GM12878 (cell line): ENCODE measurements around the gene RMND1. TPM values are rescaled to one million over a fixed set of nuclear protein-coding genes. Genes with fewer than 3 reads are reported as not detected.

Source experiments
- ATAC-seq: fragments of 200-7000 bp; cut with Tn5 transposase; 3 replicates; pipeline ENCODE4 v1.9.1; 2020; ENCODE audit warnings: mild to moderate bottlenecking, moderate library complexity
- BruUV-seq: library from RNA; stranded (reverse); fragments of 400-500 nt; replicated peaks from 2 replicates; lab custom pipeline; 2021; lab: Mats Ljungman, UMichigan
- CTCF ChIA-PET: fragments of 300-600 bp; sonication (Branson Sonifier 250); formaldehyde crosslinking; extraction: SDS; loops from one replicate; lab custom pipeline; 2021; ENCODE audit warnings: inconsistent platforms; lab: Yijun Ruan, JAX
- POLR2A ChIA-PET: fragments of 350-600 bp; formaldehyde crosslinking; extraction: SDS; loops from one replicate; lab custom pipeline; 2021; ENCODE audit warnings: inconsistent platforms; lab: Charles Lee
- RAD21 ChIA-PET: fragments of 300-600 bp; sonication (Branson Sonifier 250); formaldehyde crosslinking; loops from one replicate; lab custom pipeline; 2023; ENCODE audit warnings: antibody characterized with exemption; ENCODE audit not compliant: unreplicated experiment; lab: Charles Lee
- SMC1A ChIA-PET: fragments of 300-600 bp; sonication (Branson Sonifier 250); formaldehyde crosslinking; loops from one replicate; lab custom pipeline; 2023; ENCODE audit not compliant: unreplicated experiment, uncharacterized antibody; lab: Charles Lee
- DNase-seq: peaks from one replicate; pipeline ENCODE4 v3.0.0-alpha.2; 2011; ENCODE audit warnings: low read depth, low spot score
- FAIRE-seq: peaks from 3 replicates; lab custom pipeline; 2011; peaks lifted over from hg19 to GRCh38; lab: Jason Lieb, UNC
- H2AFZ ChIP-seq: 2 replicates; pipeline ENCODE4 v1.6.0; 2011; ENCODE audit warnings: low read depth, low read length, control low read depth; ENCODE audit not compliant: control insufficient read depth
- H3K27ac ChIP-seq: 2 replicates; pipeline ENCODE4 v1.5.1; 2011; ENCODE audit warnings: control low read depth; ENCODE audit not compliant: control insufficient read depth, insufficient read depth
- H3K27me3 ChIP-seq, 2 experiments: replicated peaks in 1 of 2; 2 replicates each; pipeline versions ENCODE4 v1.6.0 to v1.6.1; 2011; ENCODE audit warnings: low read length in 1 of 2; ENCODE audit not compliant: control insufficient read depth in 2 of 2, insufficient read depth in 2 of 2
- H3K36me3 ChIP-seq, 2 experiments: 2 replicates each; pipeline ENCODE4 v1.5.1; 2011; ENCODE audit warnings: low read length in 1 of 2; ENCODE audit not compliant: control insufficient read depth in 2 of 2, insufficient read depth in 2 of 2
- H3K4me1 ChIP-seq: 2 replicates; pipeline ENCODE4 v1.6.1; 2011; ENCODE audit warnings: mild to moderate bottlenecking, low read length, moderate library complexity, mixed read lengths; ENCODE audit not compliant: control insufficient read depth, insufficient read depth
- H3K4me2 ChIP-seq: 2 replicates; pipeline ENCODE4 v1.6.0; 2011; ENCODE audit warnings: control low read depth; ENCODE audit not compliant: control insufficient read depth, insufficient read depth
- H3K4me3 ChIP-seq: fragments of 200-600 bp; sonication (generic); 2 replicates; pipeline ENCODE4 v1.5.1; 2016
- H3K79me2 ChIP-seq: 2 replicates; pipeline ENCODE4 v1.6.0; 2011; ENCODE audit warnings: low read length; ENCODE audit not compliant: control insufficient read depth, insufficient read depth
- H3K9ac ChIP-seq: 2 replicates; pipeline ENCODE4 v1.8.0; 2011; ENCODE audit warnings: low read length, control low read depth, mixed read lengths; ENCODE audit not compliant: control insufficient read depth, insufficient read depth
- H3K9me3 ChIP-seq: replicated peaks from 3 replicates; pipeline ENCODE4 v1.5.1; 2011; ENCODE audit warnings: mild to moderate bottlenecking, low read length; ENCODE audit not compliant: control insufficient read depth, insufficient read depth
- H4K20me1 ChIP-seq: 2 replicates; pipeline ENCODE4 v1.6.0; 2011; ENCODE audit not compliant: control insufficient read depth, insufficient read depth
- ESRRA ChIP-seq: IDR thresholded peaks from 2 replicates; pipeline ENCODE4 v1.6.1; 2012; ENCODE audit warnings: mild to moderate bottlenecking, low read length, improper control_type of control experiment
- WGBS: methylation state at CpG from one replicate; pipeline ENCODE4 v1.1.6; 2016; ENCODE audit warnings: low lambda C conversion rate; ENCODE audit not compliant: insufficient replicate concordance, insufficient coverage; ENCODE audit errors: missing lambda C conversion rate; 5-methylcytosine and 5-hydroxymethylcytosine counted together
- in situ Hi-C: fragments of 300-500 bp; cut with MboI; formaldehyde crosslinking; loops from 9 replicates; pipeline ENCODE4 v1.14.3; 2018; ENCODE audit warnings: mixed read lengths
- intact Hi-C: fragments of 100-400 bp; cut with micrococcal nuclease; formaldehyde crosslinking; loops from one replicate; pipeline ENCODE4 v1.14.2; 2022; ENCODE audit not compliant: unreplicated experiment
- polyA plus RNA-seq, 11 experiments: library from polyadenylated mRNA; depleted of rRNA in 4 of 11; unstranded in 6 of 11; stranded (reverse) in 5 of 11; fragments of >200 nt; fragmentation: Nextera tagmentation in 4 of 11; fragmentation: Illumina TruSeq in 1 of 11; extraction: Ambion mirVana in 4 of 11; extraction: Trizol in 1 of 11; gene quantifications; 1 replicate in 1 of 11; 2 replicates in 10 of 11; pipeline versions ENCODE4 v1.2.1 to v1.2.3, GENCODE V29; 2011 to 2016; ENCODE audit warnings: inconsistent platforms in 2 of 11, missing spikeins in 2 of 11, low read depth in 1 of 11
- total RNA-seq, 4 experiments: library from RNA; depleted of rRNA in 3 of 4; stranded (reverse); fragments of >200 nt in 3 of 4; fragmentation: Illumina TruSeq in 1 of 4; extraction: Trizol in 1 of 4; gene quantifications; 2 replicates each; pipeline versions ENCODE4 v1.2.1 to v1.2.3, GENCODE V29; 2013 to 2021
- TF ChIP-seq, protein P1 (sequence below): IDR thresholded peaks from 2 replicates; pipeline ENCODE4 v1.6.1; 2012; ENCODE audit warnings: improper control_type of control experiment, low read depth, low read length; ENCODE audit not compliant: insufficient replicate concordance

The RMND1 gene
- total and polyA plus RNA-seq, 10 of the 15 experiments (the other 5 are each of a cell fraction or from before 2014, with no cell fraction given) = 15.9 to 34.5 (median 21.4) TPM

DNA sequence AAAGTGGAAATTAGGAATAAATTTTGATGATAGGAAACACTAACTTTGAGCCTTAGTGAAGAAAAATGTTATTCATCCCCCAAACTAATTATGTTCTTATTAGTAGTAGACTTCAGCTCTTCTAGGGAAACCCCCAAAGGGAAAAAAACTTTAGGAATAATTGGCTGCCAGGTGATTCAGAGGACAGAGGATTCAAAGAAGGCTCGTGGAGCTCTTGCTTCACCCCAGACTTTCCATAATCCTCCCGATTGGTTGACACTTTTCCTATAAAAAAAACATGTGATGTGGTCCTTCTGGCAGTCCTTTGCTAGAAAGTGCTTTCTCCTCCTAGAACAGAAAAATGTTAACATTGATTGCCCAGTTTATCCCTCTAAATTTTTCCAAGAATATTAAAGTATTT lies 36.3 kb upstream of the RMND1 start:
- no peaks in the 10 kb centered on the region; the same call in 2 of the 3 replicates for H3K9me3 ChIP-seq
- intact Hi-C loops (no loop called here), in situ Hi-C loops (no loop called here)
- no peak for DNase-seq
- WGBS = 43% methylated on average over 2 of the region's 2 CpGs
- no peak overlapping the region for H3K27ac ChIP-seq
- no peak for FAIRE-seq
- H4K20me1 ChIP-seq = no peaks in the 10 kb centered on the region
- no peak for ATAC-seq
- no peak overlapping the region for H2AFZ ChIP-seq
- H3K9ac ChIP-seq = no peak overlapping the region
- H3K4me3 ChIP-seq = no peak overlapping the region
- BruUV-seq = no TSS peak
- no peaks in the 10 kb centered on the region for H3K79me2 ChIP-seq
- H3K4me2 ChIP-seq = no peak overlapping the region
- ChIA-PET SMC1A (interaction anchor here (1.6 kb wide), 1 partner anchor 16 kb away, joined by 3 read pairs; no protein-coding TSS in a partner anchor), POLR2A (no interaction called here), CTCF (no interaction called here), RAD21 (no interaction called here)
- no peaks in the 10 kb centered on the region for H3K4me1 ChIP-seq
- no peak for TF ChIP-seq ESRRA
- TF ChIP-seq, protein P1, sequence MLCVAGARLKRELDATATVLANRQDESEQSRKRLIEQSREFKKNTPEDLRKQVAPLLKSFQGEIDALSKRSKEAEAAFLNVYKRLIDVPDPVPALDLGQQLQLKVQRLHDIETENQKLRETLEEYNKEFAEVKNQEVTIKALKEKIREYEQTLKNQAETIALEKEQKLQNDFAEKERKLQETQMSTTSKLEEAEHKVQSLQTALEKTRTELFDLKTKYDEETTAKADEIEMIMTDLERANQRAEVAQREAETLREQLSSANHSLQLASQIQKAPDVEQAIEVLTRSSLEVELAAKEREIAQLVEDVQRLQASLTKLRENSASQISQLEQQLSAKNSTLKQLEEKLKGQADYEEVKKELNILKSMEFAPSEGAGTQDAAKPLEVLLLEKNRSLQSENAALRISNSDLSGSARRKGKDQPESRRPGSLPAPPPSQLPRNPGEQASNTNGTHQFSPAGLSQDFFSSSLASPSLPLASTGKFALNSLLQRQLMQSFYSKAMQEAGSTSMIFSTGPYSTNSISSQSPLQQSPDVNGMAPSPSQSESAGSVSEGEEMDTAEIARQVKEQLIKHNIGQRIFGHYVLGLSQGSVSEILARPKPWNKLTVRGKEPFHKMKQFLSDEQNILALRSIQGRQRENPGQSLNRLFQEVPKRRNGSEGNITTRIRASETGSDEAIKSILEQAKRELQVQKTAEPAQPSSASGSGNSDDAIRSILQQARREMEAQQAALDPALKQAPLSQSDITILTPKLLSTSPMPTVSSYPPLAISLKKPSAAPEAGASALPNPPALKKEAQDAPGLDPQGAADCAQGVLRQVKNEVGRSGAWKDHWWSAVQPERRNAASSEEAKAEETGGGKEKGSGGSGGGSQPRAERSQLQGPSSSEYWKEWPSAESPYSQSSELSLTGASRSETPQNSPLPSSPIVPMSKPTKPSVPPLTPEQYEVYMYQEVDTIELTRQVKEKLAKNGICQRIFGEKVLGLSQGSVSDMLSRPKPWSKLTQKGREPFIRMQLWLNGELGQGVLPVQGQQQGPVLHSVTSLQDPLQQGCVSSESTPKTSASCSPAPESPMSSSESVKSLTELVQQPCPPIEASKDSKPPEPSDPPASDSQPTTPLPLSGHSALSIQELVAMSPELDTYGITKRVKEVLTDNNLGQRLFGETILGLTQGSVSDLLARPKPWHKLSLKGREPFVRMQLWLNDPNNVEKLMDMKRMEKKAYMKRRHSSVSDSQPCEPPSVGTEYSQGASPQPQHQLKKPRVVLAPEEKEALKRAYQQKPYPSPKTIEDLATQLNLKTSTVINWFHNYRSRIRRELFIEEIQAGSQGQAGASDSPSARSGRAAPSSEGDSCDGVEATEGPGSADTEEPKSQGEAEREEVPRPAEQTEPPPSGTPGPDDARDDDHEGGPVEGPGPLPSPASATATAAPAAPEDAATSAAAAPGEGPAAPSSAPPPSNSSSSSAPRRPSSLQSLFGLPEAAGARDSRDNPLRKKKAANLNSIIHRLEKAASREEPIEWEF = no peak
- H3K36me3 ChIP-seq = no peaks in the 10 kb centered on the region
- H3K27me3 ChIP-seq = no peaks in the 10 kb centered on the region
